ENCODE measurements around the gene CRYBG2.

Gene CRYBG2

GRCh38 chr1:26318338-26319064, 35.4 kb downstream of the CRYBG2 start:
- DNase-seq = no peak

DNA sequence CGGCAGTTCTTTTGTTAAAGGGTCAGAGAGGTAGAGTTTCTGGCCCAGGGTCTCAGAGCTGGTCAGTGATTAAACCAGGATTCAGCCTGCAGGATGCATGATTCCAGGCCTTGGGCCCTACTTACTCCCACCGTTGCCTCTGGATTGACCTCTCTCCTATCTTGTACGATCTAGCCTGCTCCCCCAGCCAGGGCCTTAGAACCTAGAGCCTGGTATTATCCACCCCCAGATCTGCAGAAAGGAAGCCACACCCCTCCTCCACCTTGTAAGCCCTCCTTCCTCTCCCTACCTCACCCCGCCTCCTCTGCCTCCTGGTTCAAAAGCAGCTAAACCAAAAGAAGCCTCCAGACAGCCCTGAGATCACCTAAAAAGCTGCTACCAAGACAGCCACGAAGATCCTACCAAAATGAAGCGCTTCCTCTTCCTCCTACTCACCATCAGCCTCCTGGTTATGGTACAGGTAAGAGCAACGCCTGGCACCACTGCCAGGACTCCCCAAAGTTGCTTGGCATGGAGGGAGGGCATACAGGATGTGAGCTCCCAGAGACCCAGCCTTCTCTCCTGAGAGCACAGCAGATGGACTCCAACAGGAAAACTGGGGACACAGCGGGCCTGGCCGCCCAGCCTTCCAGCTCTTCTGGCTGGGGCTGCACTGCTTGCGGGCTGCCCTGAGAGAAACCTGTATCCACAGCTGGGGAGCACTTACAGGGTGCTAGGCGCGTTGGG, 36.2 kb downstream of the CRYBG2 start, which contains the start of gene CD52:
TSS of gene CD52 (plus strand) at position 347 of the 726 bp plus-strand sequence. CDS start at position 407, 60 bp downstream.
- DNase-seq = no peak

DNA sequence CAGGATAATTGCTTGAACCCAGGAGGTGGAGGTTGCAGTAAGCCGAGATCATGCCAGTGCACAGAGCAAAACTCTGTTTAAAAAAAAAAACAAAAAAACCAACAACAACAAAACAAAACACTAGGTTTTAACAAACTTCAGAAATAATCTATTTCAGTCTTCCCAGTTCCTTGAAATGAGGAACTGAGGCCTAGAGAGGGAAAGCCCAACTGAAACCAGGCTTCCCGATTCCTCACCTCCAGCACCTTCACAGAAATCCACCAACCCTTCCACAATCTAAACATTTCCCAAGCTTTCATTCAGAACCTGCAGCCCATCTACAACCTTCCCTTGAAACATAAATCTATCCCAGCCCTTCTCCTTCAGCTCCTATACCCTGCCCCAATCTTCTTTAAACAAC, 36.8 kb downstream of the CRYBG2 start:
- no peak for DNase-seq

DNA sequence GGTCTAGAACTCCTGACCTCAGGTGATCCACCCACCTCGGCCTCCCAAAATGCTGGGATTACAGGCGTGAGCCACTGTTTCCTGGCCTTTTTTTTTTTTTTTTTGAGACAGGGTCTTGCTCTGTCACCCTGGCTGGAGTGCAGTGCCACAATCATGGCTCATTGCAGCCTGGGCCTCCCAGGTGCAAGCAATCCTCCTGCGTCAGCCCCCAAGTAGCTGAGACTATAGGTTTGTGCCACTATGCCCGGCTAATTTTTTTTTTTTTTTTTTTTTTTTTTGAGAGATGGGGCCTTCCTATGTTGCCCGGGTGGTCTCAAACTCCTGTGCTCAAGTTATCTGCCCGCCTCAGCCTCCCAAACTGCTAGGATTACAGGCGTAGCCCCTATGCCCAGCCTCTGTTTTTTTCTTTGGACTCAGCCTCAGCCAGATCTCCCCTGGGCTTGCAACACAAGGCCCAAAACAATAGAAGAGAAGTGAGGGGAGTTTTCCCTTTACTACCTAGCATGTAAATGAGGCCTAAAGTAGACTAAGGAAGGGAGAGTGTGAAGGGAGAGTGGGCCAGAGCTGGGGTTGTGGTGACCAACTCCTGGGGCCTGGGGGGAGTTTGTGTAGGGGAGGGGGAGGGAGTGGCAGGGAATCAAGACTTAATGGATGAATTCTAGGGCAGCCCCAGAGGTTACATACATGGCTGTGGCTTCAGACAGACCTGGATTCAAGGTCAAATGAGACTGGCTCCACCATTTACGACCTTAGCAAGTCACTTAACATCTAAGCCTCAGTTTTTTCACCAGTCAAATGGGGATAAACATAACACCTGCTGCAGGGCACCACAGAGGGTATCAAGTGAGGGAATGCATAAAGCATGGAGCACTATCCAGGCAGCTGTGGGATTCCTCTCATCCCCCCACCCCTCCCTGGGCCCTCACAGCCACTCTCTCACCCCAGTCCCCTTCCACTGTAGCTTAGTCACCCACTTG, 37.8 kb downstream of the CRYBG2 start:
- DNase-seq = no peak

DNA sequence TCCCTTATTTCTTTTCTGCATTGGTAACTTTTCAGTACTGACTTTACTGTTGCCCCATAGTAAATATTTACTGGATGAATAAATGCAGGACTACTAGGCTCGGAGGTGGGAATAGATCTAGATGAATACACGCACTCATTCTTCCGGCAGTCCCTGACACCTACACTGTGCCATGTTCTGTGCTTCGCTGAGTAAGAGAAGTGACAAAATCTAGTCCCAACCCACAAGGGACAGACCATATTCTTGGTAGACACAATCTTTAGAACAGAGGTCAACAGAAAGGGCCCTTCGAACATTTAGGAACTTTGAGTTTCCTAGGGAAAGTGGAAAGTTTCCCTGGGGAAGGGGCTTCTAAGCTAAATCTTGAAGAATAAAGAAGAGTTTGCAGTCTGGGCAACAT, 39.4 kb downstream of the CRYBG2 start:
- DNase-seq = no peak

DNA sequence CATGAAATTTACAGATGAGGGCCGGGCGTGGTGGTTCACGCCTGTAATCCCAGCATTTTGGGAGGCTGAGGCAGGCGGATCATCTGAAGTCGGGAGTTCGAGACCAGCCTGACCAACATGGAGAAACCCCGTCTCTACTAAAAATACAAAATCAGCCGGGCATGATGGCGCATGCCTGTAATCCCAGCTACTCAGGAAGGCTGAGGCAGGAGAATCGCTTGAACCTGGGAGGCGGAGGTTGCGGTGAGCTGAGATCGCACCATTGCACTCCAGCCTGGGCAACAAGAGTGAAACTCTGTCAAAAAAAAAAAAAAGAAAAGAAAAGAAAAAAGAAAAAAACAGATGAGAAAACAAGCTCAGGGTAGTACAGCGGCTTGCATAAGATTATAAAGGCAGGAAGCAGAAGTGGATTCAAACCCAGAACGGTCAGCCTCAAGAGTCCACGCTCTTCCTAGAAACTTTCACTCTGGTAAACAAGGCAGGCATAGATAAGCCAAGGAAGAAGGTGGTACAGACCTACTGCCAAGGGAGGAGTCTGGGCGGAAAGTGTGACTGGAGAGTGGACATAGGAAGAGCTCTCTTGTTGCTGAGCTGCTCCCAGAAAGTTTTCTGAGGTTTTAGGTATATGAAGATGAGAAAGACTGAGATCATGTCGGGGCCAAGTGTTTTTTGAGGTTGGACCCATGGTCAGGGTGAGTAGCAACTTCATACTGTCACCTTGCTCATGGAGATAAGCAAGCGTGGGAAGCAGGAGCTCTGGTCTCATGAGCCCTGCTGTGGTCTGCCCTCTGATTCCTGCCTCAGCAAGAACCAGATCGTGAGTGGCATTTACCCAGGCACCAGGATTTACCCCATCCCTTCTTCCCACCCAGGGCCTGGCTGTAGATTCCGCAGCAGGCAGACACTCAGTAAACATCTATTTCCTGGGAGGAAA, 45.7 kb downstream of the CRYBG2 start:
- DNase-seq = peak; percentile 15

- DNase-seq = peak; percentile 58
Measured at GRCh38 chr1:26307363-26307781, 46.6 kb downstream of the CRYBG2 start.

- peak; percentile 99 for DNase-seq
Measured at GRCh38 chr1:26306290-26307229, 47.4 kb downstream of the CRYBG2 start, which contains the start of gene UBXN11. Gene UBXN11, minus strand, starts transcription at chr1:26306636. Its CDS starts 3,753 bp downstream, at chr1:26302883.

- DNase-seq = peak; percentile 64
Measured at GRCh38 chr1:26305667-26306289, 48.2 kb downstream of the CRYBG2 start.

DNA sequence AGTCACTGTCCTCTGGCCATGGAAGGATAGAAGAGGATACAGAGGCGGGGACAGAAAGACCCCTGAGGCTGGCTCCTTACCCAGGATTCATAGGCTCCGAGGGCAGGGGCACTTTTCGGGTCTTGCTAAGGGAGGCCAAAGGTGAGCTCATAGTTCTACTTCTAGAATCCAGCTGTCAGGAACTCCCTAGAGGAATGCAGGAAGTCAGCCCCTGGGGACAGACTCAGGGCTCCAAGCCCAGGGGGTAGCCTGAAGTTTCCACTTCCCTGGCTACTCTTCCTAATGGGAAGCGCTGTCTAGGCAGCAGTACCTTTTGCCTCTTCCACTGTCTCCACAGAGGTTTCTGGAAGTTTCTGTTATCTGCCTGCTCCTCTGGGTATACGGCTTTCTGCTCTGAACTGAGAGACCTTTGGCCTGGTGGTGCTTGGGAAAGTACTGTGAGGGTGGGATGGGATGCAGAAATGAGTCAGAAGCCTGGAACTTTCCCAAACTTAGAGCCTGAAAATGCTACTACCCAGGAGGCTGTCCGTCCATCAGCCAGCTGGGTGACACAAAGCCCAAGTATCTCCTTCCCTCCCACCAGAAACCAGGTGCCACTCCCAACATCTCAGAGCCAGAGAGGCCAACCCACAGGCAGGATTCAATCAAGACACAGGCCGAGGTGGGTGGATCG, 51.1 kb downstream of the CRYBG2 start:
- DNase-seq = no peak

DNA sequence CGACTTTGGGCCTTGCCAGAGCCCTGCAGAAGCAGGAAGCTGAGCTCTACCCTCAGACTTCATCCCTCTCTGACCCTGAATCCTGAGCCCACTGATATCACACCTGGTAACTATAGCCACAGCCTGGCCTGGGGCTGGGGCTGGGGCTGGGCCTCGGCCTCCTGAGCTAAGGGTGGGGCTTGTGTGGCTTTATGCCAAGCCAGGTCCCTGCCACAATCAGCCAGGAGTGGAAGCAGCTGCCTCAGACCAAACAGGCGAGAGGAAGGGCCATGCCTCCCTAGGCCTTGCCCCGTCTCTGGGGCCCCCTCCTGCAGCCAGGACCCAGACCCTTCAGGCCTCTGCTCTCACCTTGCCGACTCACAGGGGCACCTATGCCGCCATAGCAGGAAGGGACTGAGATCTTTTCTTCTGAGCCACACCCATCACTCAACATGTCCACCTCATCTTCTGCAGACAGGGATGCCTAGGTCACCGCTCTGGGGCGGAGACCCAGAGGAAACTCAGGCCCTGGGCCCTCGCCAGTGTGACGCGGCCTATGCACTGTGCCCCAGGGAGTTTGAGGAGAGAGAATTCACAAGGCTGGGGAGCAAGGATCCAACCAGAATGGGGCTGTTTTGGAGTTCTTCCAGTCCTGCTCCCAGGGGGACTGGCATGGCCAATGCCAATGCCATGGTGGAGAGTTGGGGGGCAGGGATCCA, 53.2 kb downstream of the CRYBG2 start:
- no peak for DNase-seq

GRCh38 chr1:26297791-26298124, 56.2 kb downstream of the CRYBG2 start:
- no peak for DNase-seq

DNA sequence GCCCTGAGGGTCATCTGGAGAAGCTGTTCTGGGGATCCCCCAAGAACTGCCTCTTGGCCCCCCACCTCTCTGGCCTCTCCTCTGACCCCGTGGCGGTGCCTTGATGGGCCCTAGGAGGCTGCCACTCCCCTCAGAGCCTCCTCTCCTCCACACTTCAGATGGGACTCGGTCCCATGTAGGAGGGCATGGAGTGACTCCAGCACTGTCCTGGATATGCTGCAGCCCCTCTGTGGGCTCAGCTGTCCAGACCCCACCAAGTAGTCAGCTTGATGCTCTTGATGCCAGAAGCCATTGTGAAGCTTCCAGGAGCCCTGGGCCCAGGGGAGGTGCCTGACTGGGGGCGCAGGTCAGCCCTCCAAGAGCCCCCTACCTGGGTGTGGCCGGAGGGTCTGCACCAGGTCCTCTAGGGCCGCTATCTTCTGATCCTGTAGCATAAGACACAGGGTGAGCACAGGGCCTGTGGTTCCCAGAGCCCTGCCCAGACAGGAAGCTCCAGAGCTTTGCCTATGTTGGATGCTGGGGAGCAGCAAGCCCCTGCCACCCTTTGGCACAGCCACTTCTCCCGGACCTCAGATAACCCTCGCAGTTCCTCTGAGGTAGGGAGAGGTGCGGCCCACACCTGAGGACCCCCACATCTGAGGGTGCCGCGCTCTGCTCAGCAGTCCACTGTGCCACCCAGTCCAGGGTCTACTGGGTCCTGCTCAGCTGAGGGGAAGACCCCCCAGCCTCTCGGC, 56.7 kb downstream of the CRYBG2 start:
- DNase-seq = no peak

DNA sequence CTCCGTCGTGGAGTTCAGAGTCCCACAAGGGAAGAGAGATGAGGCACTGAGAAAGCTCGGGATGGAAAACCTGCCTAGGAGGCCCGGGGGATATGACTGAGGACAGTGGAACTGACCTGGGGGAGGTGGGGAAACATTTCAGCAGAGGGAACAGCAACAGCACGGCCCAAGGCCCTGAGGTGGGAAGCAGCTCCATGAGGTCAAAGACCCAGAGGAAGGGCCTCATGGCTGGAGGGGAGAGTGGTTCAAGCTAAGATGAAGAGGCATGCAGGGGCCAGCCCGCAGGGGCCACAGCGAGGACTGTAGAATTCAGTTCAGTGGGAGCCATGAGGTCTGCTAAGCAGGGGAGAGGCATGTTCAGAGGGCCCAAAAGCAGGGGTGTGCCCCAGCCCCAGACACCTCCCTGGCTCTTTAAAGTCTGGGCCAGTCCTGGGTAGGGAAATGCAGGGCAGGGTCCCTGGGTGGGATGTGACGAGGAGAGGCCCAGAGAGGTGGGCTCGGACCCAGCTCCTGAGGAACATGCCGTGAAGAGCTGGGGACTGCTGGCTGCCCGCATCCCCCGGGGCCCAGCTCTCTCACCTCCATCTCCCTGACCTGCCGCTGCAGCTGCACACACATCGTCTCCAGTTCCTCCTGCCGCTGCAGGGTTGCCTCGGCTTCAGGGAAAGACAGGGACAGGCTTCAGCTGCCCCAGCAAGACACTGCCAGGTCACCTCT, 57.4 kb downstream of the CRYBG2 start:
- DNase-seq = no peak

DNA sequence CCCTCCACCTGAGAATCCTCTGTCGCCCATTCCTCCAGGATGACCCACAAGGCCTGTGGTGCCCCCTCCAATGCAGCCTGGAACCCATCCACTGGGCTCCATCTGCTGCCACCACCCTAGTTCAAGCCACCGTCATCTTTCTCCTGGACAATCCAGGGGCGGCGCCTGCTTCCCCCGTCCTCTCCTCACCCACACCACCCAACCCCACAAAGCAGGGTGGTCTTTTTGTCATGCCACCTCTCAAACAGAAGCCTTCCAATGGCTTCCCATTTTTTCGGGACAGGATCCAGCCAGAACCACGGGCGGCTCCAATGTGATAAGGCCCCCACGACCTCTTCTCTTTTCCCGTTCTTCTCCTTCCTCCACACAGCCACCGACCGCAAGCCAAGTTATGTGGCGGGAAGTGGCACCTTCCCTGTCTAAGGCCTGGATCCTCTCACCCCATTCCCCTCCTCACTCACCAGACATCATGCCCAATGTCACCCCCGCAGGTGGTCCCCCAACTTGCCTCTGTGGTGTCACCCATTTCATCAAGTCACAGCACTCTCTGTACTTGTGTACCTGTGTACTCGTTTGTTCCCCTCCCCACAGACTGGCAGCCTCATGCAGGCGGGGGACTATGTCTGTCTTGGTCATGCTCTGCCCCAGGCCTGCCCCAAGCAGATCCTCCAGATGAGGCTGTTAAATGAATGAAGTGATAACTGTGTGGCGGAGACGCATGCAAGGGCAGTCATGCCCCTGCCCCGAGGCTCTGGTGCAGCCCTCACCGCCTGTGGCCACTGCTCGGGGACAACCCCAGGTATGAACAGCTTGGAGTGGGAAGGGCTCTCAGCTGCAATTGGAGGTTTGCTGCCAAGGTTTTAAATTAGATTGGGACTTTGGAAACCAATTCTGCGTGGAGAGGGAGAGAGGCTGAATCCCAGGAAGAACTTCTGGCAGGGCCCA, 58.5 kb downstream of the CRYBG2 start:
- no peak for DNase-seq

- DNase-seq = no peak
Measured at GRCh38 chr1:26293911-26294463, 59.9 kb downstream of the CRYBG2 start.

All from DMS53 (cell line).